Ureter (tissue), 1 donor: ENCODE data around the gene IFI16. TPM values are rescaled to one million over a fixed set of nuclear protein-coding genes. Genes with fewer than 3 reads are reported as not detected.

ENCODE experiments used
- DNase-seq: peaks from one replicate; pipeline ENCODE4 v3.0.0-alpha.2; 2020; ENCODE audit warnings: low spot score
- total RNA-seq: library from RNA; stranded (reverse); gene quantifications from one replicate; pipeline ENCODE4 v1.2.4, GENCODE V29; 2023
- donor health status: DM: yes; HTN: yes; CAD: no.

IFI16 gene
- total RNA-seq, 1 donor from 2014 or later: 93.0 TPM

- DNase-seq: no peak
Observed at GRCh38 chr1:159065106-159065505, 55.4 kb downstream of the IFI16 start.

DNA sequence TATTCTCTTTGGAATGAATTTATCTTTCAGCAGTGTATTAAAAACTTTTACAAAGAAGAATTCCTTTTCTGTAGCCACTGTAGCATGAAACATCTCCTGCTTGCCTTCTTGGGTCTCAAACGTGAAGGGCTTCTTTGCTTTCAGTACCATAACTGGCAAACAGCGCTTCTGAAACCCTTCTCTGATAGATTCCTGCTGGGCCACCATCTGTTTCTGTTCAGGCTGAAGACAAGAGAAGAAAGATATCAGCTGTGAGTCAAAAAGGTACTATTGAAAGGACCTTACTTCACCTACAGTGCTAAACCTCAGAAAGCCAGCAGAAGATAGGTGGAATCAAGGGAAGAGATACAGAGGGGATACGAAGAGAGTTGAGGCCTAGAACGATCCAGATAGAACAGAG, 56.4 kb downstream of the IFI16 start:
- DNase-seq: no peak

GRCh38 chr1:159067699-159068621, 58.3 kb downstream of the IFI16 start:
- DNase-seq: no peak

GRCh38 chr1:159068886-159069285, 59.2 kb downstream of the IFI16 start:
- DNase-seq: no peak

- no peak for DNase-seq
Observed at GRCh38 chr1:159071970-159072582, 62.4 kb downstream of the IFI16 start.

GRCh38 chr1:159076438-159077119, 66.9 kb downstream of the IFI16 start, which contains the start of gene AIM2:
TSS of gene AIM2 (minus strand) at chr1:159076766. CDS start at chr1:159073499, 3,267 bp downstream.
- DNase-seq: no peak

DNA sequence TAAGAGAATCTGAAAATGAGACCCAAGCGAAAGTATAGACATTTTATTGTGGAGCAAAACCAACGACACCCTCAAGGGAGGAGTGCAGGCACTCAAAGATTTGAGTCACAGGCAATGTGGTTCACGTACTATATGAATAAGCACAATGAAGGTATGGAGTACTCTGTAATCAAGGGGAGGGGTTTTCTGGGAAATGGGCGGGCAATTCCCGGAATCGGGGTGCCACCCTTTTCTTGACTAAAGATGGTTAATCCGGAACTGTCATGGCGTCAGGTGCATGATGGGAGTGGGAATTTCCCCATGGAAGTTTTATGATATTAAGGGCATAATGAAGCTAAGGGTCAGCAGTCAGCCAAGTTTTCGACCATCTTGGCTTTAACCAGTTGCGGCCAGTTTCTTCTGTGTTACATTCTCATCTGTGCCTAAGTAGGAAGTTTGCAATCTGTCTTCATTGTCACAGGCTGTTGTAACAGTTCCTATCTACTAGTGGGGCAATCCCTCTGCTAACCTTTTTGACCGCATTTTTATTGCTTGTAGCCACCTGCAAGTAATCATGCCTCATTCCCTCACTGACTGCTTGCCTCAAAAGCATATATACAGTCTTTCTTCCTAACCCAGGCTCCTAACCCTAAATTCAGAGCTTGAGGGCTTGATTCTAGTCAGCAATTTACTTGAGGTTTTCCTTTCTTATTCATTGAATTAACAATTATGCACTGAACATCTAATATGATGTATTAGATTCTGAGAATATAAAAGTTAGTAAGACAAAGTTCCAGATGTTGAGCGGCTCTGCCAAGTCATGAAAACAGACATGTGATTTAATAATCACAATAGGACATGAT, 67.6 kb downstream of the IFI16 start:
- peak; percentile 53 for DNase-seq

DNA sequence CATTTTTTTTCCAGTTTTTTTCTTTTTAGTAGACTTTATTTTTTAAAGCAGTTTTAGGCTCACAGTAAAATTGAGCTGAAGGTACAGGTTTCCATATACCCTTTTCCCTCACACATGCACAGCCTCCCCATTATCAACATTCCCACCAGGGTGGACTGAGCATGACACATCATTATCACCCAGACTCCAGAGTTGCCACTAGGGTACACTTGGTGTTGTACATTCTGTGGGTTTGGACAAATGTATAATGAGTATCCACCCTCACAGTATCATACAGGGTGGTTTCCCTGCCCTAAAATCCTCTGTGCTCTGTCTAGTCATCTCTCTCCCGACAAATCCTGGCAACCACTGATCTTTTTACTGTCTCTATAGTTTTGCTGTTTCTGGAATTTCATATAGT, 69.8 kb downstream of the IFI16 start:
- no peak for DNase-seq

DNA sequence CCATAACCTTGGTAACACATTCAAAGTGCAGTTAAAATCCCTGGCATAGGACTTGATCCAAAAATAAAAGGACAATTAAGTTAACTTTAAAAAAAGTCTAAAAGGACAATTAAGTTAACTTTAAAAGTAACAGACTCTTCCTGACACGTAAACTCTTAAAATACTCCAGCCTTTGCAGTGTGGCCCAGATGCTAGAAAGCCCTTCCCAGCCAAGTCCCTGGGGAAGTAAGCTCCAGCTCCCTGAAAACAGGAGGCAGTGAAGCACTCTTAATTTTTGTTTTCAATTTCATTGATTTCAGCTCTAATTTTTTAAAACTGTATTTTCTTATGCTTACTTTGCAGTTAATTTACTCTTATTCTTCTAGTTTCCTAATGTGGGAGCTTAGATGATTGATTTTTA, 71.9 kb downstream of the IFI16 start:
- no peak for DNase-seq

GRCh38 chr1:159083013-159083412, 73.3 kb downstream of the IFI16 start:
- DNase-seq: no peak

- no peak for DNase-seq
Observed at GRCh38 chr1:159084152-159084551, 74.4 kb downstream of the IFI16 start.

DNA sequence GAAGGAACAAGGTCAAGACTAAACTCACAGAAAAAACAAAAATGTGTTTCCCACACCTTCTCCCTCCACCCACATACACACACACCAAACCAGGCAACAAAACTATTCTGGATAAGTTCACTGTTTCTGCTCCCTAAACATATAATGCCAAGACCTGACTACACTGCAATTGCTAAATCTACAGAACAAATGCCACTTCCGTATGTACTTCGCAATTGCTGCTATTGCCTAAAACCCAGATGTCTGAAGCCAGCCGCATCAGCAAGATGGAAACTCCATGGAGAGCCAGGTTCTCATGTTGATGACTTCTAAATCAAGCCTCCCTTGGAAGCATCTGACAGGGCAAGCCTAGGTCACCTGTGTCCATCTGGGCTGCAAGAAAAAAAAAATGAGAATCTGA, 75.2 kb downstream of the IFI16 start:
- DNase-seq: no peak

DNA sequence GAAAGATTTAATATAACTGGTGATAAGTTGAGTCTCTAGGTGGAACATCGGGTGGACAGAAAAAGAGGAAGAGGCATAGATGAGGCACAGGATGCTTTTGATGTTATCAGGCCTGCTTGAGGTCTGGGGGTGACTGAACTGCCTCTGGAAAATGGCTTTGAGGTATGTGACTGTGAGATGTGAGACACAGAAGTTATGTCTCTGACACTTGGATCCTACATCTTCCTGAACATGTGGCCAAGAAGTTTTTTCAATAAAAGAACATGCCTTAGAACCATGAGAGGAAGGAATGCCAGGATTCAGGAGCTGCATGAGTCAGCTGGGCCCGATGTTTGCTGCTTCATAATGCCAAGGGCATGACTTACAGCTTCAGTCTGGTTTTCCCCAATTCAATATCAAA, 78.3 kb downstream of the IFI16 start:
- no peak for DNase-seq

GRCh38 chr1:159088546-159089183, 79.0 kb downstream of the IFI16 start:
- DNase-seq: no peak

- DNase-seq: no peak
Observed at GRCh38 chr1:159089184-159089791, 79.6 kb downstream of the IFI16 start.

GRCh38 chr1:159090286-159091179, 80.8 kb downstream of the IFI16 start:
- no peak for DNase-seq

- DNase-seq: no peak
Observed at GRCh38 chr1:159091180-159091560, 81.5 kb downstream of the IFI16 start.

GRCh38 chr1:159091607-159092031, 81.9 kb downstream of the IFI16 start:
- no peak for DNase-seq

GRCh38 chr1:159092036-159092760, 82.5 kb downstream of the IFI16 start:
- DNase-seq: no peak
